AG04449 (cell line): Measurements from ENCODE around the gene SNTB2.
A peak's percentile ranks its signal among the peaks of the same experiment; 100 is the strongest.

Experiments
- CTCF ChIA-PET: fragments of 350-600 bp; formaldehyde crosslinking; extraction: SDS; loops from one replicate; lab custom pipeline; 2021; ENCODE audit warnings: antibody characterized with exemption; lab: Yijun Ruan, JAX
- POLR2A ChIA-PET: fragments of 400-600, 350-600 bp; formaldehyde crosslinking; extraction: SDS; loops from one replicate; lab custom pipeline; 2020; ENCODE audit warnings: antibody characterized with exemption, inconsistent platforms; lab: Yijun Ruan, JAX
- DNase-seq: peaks from one replicate; pipeline ENCODE4 v3.0.0-alpha.2; 2010; ENCODE audit warnings: low read depth, low spot score
- H3K4me3 ChIP-seq: 2 replicates; pipeline ENCODE4 v1.5.1; 2011; ENCODE audit warnings: low read depth, mild to moderate bottlenecking, control low read depth, low read length
- TF ChIP-seq, protein P1 (sequence below): IDR thresholded peaks from one replicate; pipeline ENCODE4 v1.5.1; 2011; ENCODE audit warnings: mild to moderate bottlenecking, moderate library complexity, low read length, control low read depth, inconsistent platforms; ENCODE audit not compliant: insufficient read depth; ENCODE audit errors: missing control alignments

SNTB2 gene

DNA sequence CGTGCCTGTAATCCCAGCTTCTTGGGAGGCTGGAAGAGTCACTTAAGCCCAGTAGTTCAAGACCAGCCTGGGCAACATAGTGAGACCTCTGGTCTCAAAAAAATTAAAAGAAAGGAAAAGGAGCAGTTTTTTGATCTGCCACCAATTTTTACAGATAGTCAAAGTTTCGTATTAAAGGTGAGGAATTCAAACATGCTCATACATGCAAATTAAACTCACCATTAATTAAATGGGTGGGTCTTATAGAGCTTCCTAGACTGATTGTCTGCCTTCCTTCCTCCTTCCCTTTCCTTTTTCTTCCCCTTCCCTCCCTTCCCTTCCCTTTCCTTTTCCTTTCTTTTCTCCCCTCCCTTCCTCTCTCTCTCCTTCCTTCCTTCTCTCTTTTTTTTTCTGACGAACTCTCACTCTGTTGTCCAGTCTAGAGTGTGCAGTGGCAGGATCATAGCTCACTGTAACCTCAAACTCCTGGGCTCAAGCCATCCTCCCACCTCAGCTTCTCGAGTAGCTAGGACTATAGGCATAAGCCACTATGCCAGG is 87.8 kb downstream of the SNTB2 start:
- H3K4me3 ChIP-seq, result no peak overlapping the region
- ChIA-PET POLR2A (no interaction called here), CTCF (interaction anchor here (0.9 to 1.3 kb wide), 3 partner anchors 13 to 30 kb away, joined by 3 to 4 read pairs (median 3); no protein-coding TSS in a partner anchor)
- no peak for DNase-seq
- TF ChIP-seq, protein P1, sequence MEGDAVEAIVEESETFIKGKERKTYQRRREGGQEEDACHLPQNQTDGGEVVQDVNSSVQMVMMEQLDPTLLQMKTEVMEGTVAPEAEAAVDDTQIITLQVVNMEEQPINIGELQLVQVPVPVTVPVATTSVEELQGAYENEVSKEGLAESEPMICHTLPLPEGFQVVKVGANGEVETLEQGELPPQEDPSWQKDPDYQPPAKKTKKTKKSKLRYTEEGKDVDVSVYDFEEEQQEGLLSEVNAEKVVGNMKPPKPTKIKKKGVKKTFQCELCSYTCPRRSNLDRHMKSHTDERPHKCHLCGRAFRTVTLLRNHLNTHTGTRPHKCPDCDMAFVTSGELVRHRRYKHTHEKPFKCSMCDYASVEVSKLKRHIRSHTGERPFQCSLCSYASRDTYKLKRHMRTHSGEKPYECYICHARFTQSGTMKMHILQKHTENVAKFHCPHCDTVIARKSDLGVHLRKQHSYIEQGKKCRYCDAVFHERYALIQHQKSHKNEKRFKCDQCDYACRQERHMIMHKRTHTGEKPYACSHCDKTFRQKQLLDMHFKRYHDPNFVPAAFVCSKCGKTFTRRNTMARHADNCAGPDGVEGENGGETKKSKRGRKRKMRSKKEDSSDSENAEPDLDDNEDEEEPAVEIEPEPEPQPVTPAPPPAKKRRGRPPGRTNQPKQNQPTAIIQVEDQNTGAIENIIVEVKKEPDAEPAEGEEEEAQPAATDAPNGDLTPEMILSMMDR, result no peak

GRCh38 chr16:69276148-69277115 is 89.5 kb downstream of the SNTB2 start:
- peak; percentile 93 for DNase-seq
- POLR2A ChIA-PET, result interaction anchor here (0.8 to 1.5 kb wide), 2 partner anchors 83 to 126 kb away, joined by 3 read pairs; no protein-coding TSS in a partner anchor
- H3K4me3 ChIP-seq, result peak overlapping the region; percentile 31; the same call in 1 of the 2 replicates
- CTCF ChIA-PET, result interaction anchor here (1.3 to 2.3 kb wide), 4 partner anchors 9 to 126 kb away, joined by 3 to 19 read pairs (median 4); no protein-coding TSS in a partner anchor
- TF ChIP-seq, protein P1, result no peak

GRCh38 chr16:69277413-69277812 is 90.4 kb downstream of the SNTB2 start:
- ChIA-PET POLR2A (interaction anchor here (1.5 kb wide), 1 partner anchor 127 kb away, joined by 3 read pairs; no protein-coding TSS in a partner anchor), CTCF (interaction anchor here (1.1 to 2.3 kb wide), 3 partner anchors 8 to 127 kb away, joined by 4 to 19 read pairs (median 5); no protein-coding TSS in a partner anchor)
- H3K4me3 ChIP-seq, result no peak overlapping the region
- TF ChIP-seq, protein P1, result no peak
- no peak for DNase-seq

DNA sequence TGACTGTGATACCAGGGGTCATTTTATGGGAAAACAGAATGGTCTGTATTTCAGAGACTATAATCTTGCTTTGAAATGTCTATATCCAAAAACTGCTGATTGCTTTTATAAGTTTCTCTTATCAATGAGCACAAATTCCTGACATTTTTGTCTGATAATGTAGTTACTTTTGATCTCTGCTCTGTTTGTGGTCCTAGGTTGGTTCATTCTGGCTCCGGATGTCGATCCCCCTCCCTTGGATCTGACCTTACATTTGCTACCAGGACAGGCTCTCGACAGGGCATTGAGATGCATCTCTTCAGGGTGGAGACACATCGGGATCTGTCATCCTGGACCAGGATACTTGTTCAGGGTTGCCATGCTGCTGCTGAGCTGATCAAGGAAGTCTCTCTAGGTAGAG is 96.9 kb downstream of the SNTB2 start:
- ChIA-PET POLR2A (no interaction called here), CTCF (interaction anchor here (1.0 to 8.2 kb wide), 6 partner anchors 96 to 133 kb away, joined by 3 to 201 read pairs (median 4); partner anchors contain the start of gene SNTB2)
- no peak overlapping the region for H3K4me3 ChIP-seq
- TF ChIP-seq, protein P1, result no peak
- DNase-seq, result no peak

GRCh38 chr16:69285240-69285639 is 98.3 kb downstream of the SNTB2 start:
- no peak overlapping the region for H3K4me3 ChIP-seq
- TF ChIP-seq, protein P1, result no peak
- POLR2A ChIA-PET, result no interaction called here
- DNase-seq, result no peak
- CTCF ChIA-PET, result interaction anchor here (0.7 to 8.2 kb wide), 16 partner anchors 9 to 135 kb away, joined by 3 to 201 read pairs (median 6); partner anchors contain the start of gene SNTB2
